ENCODE data around the gene ATG4B. TPM values are rescaled to one million over a fixed set of nuclear protein-coding genes. Genes with fewer than 3 reads are reported as not detected.

The ATG4B gene
- total and polyA plus RNA-seq, 2 of the 8 experiments (the other 6 are each of a cell fraction or from before 2014, with no cell fraction given) = 103 to 155 TPM

- H4K91ac ChIP-seq (replicated peaks; ENCODE audit: insufficient read length, low read length) = no peak overlapping the region
- no peak for TF ChIP-seq YY1 (IDR thresholded peaks at IDR 0.05; ENCODE audit: low read depth, low read length)
- TF ChIP-seq, protein P1, sequence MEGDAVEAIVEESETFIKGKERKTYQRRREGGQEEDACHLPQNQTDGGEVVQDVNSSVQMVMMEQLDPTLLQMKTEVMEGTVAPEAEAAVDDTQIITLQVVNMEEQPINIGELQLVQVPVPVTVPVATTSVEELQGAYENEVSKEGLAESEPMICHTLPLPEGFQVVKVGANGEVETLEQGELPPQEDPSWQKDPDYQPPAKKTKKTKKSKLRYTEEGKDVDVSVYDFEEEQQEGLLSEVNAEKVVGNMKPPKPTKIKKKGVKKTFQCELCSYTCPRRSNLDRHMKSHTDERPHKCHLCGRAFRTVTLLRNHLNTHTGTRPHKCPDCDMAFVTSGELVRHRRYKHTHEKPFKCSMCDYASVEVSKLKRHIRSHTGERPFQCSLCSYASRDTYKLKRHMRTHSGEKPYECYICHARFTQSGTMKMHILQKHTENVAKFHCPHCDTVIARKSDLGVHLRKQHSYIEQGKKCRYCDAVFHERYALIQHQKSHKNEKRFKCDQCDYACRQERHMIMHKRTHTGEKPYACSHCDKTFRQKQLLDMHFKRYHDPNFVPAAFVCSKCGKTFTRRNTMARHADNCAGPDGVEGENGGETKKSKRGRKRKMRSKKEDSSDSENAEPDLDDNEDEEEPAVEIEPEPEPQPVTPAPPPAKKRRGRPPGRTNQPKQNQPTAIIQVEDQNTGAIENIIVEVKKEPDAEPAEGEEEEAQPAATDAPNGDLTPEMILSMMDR (IDR thresholded peaks at IDR 0.05; ENCODE audit: control extremely low read depth in 1 of 3, insufficient read depth in 1 of 3, low read depth in 1 of 3, low read length in 3 of 3) = no peak
- no peak for TF ChIP-seq NRF1 (IDR thresholded peaks at IDR 0.05; ENCODE audit: low read depth, low read length)
- no peak for TF ChIP-seq KDM1A (IDR thresholded peaks at IDR 0.05; ENCODE audit: borderline replicate concordance, low read length)
- TF ChIP-seq SIRT6 (IDR thresholded peaks at IDR 0.05; ENCODE audit: low read length) = no peak
- no peak for TF ChIP-seq CREB1 (IDR thresholded peaks at IDR 0.05)
- no peak for TF ChIP-seq TEAD4 (IDR thresholded peaks at IDR 0.05; ENCODE audit: low read depth, low read length)
- TF ChIP-seq SIX5 (IDR thresholded peaks at IDR 0.05; ENCODE audit: low read depth, low read length) = no peak
- no peak for TF ChIP-seq ASH2L (IDR thresholded peaks at IDR 0.05; ENCODE audit: low read length)
- no peak for TF ChIP-seq BRCA1 (IDR thresholded peaks at IDR 0.05; ENCODE audit: low read depth, low read length)
- TF ChIP-seq CHD2 (IDR thresholded peaks at IDR 0.05; ENCODE audit: low read length) = no peak
- TF ChIP-seq HDAC2 (IDR thresholded peaks at IDR 0.05; ENCODE audit: borderline replicate concordance in 1 of 2, low read depth in 2 of 2, low read length in 2 of 2) = no peak
- no peak for TF ChIP-seq EP300 (IDR thresholded peaks at IDR 0.05; ENCODE audit: borderline replicate concordance in 1 of 2, low read depth in 2 of 2, low read length in 2 of 2)
These were observed 34.8 kb upstream of the ATG4B start for GRCh38 chr2:241602720-241603119.

More at GRCh38 chr2:241602720-241603119, 34.8 kb upstream of the ATG4B start:
- Histone ChIP-seq H3K4me1 (replicated peaks in 1 of 4; ENCODE audit: control insufficient read depth in 3 of 4, insufficient read depth in 4 of 4, low read length in 3 of 4) (no peaks in the 10 kb centered on the region), H2BK15ac (ENCODE audit: low read length) (no peak overlapping the region), H3K9ac (replicated peaks in 1 of 4; ENCODE audit: extremely low read depth in 1 of 4, low read depth in 3 of 4, low read length in 3 of 4) (no peak overlapping the region), H3K23me2 (ENCODE audit: low read depth, low read length) (no peaks in the 10 kb centered on the region), H3K36me3 (ENCODE audit: control insufficient read depth in 2 of 4, insufficient read depth in 4 of 4, low read length in 3 of 4) (peaks cover 0 to 14% (median 4%) of the 10 kb centered on the region in 4 experiments; a peak in 7 of 8 replicates), H2BK20ac (ENCODE audit: low read length) (no peak overlapping the region), H3K9me3 (ENCODE audit: insufficient read depth in 2 of 2, low read depth in 1 of 2, low read length in 1 of 2) (no peaks in the 10 kb centered on the region), H4K8ac (ENCODE audit: extremely low read depth, insufficient read depth, low read length) (no peak overlapping the region), H3K79me1 (ENCODE audit: low read depth, low read length) (peaks cover 2% of the 10 kb centered on the region; the same call in 1 of the 2 replicates), H4K5ac (ENCODE audit: insufficient read length, low read depth, low read length) (no peak overlapping the region), H2AK5ac (ENCODE audit: low read depth, low read length) (no peak overlapping the region), H3K4me2 (ENCODE audit: insufficient read depth in 1 of 2, low read depth in 2 of 2, low read length in 2 of 2) (no peak overlapping the region), H3K4me3 (ENCODE audit: extremely low read depth in 1 of 4, insufficient read depth in 2 of 4, low read depth in 3 of 4, low read length in 4 of 4) (no peak overlapping the region), H2BK5ac (ENCODE audit: low read depth, low read length) (no peak overlapping the region), H3K18ac (ENCODE audit: extremely low read depth, low read length) (no peak overlapping the region), H3K23ac (ENCODE audit: insufficient read length) (no peak overlapping the region), H3K79me2 (ENCODE audit: control insufficient read depth in 1 of 2, insufficient read depth in 2 of 2, low read length in 2 of 2) (no peaks in the 10 kb centered on the region), H3K27me3 (replicated peaks in 1 of 4; ENCODE audit: control insufficient read depth in 3 of 4, extremely low read depth in 1 of 4, insufficient read depth in 3 of 4, low read length in 3 of 4) (no peaks in the 10 kb centered on the region), H3K56ac (replicated peaks; ENCODE audit: insufficient read length, low read depth, low read length) (no peak overlapping the region), H4K20me1 (replicated peaks in 1 of 2; ENCODE audit: control insufficient read depth in 1 of 2, insufficient read depth in 2 of 2, low read length in 2 of 2) (peaks cover 0 to 4% of the 10 kb centered on the region in 2 experiments), H2BK12ac (ENCODE audit: low read depth, low read length) (no peak overlapping the region), H2BK120ac (replicated peaks; ENCODE audit: low read depth, low read length) (no peak overlapping the region), H2AFZ (ENCODE audit: low read length) (no peak overlapping the region), H3K4ac (replicated peaks; ENCODE audit: insufficient read length, low read depth, low read length) (no peak overlapping the region), H3K14ac (ENCODE audit: insufficient read length) (no peak overlapping the region), H3K27ac (ENCODE audit: low read depth, low read length) (no peak overlapping the region)
- ChIA-PET POLR2A (ENCODE audit: partially characterized antibody) (no interaction called here), CTCF (ENCODE audit: partially characterized antibody) (interaction anchor here (1.4 kb wide), 1 partner anchor 19 kb away, joined by 3 read pairs; no protein-coding TSS in a partner anchor)
- DNase-seq (ENCODE audit: low read depth in 1 of 2, low spot score in 2 of 2) (no peak), FAIRE-seq (no peak)
- WGBS, 2 experiments (ENCODE audit: extremely low coverage in 1 of 2, insufficient coverage in 1 of 2, insufficient read length in 1 of 2, insufficient replicate concordance in 2 of 2, low coverage in 1 of 2, low lambda C conversion rate in 2 of 2, missing lambda C conversion rate in 1 of 2) = 96% methylated on average over 17 of the region's 17 CpGs; no CpG with 5 or more reads in 1 of the 2 experiments

Data from H1 (cell line).